HEK293T (cell line): ENCODE data around the gene HOXB4.

Experiments used
- CTCF ChIA-PET: fragments of 350-600 bp; formaldehyde crosslinking; extraction: SDS; loops from one replicate; lab custom pipeline; 2021; ENCODE audit warnings: antibody characterized with exemption, inconsistent platforms; lab: Yijun Ruan, JAX
- POLR2A ChIA-PET: fragments of 350-600 bp; formaldehyde crosslinking; extraction: SDS; loops from one replicate; lab custom pipeline; 2020; ENCODE audit warnings: antibody characterized with exemption, inconsistent platforms; lab: Yijun Ruan, JAX
- DNase-seq: peaks from one replicate; pipeline ENCODE4 v3.0.0; 2012; ENCODE audit warnings: mixed read lengths; ENCODE audit errors: extremely low spot score
- ARNT ChIP-seq: fragments of 450-650 bp; IDR thresholded peaks from 2 replicates; pipeline ENCODE4 v1.6.1; 2017; ENCODE audit warnings: mild to moderate bottlenecking
- BHLHE40 ChIP-seq: fragments of 450-650 bp; IDR thresholded peaks from 2 replicates; pipeline ENCODE4 v1.6.1; 2016; ENCODE audit warnings: mild to moderate bottlenecking, moderate library complexity, borderline replicate concordance
- CTBP1 ChIP-seq: fragments of 450-650 bp; IDR thresholded peaks from 2 replicates; pipeline ENCODE4 v1.6.1; 2016; ENCODE audit warnings: borderline replicate concordance
- ELF4 ChIP-seq: fragments of 450-650 bp; IDR thresholded peaks from 2 replicates; pipeline ENCODE4 v1.6.1; 2017; ENCODE audit warnings: antibody characterized with exemption
- FOXA1 ChIP-seq: fragments of 450-650 bp; IDR thresholded peaks from 2 replicates; pipeline ENCODE4 v1.6.1; 2016; ENCODE audit warnings: mild to moderate bottlenecking
- FOXK2 ChIP-seq: fragments of 450-650 bp; IDR thresholded peaks from 2 replicates; pipeline ENCODE4 v1.6.1; 2016; ENCODE audit warnings: mild to moderate bottlenecking
- FOXM1 ChIP-seq: fragments of 450-650 bp; IDR thresholded peaks from 2 replicates; pipeline ENCODE4 v1.6.1; 2017; ENCODE audit warnings: mild to moderate bottlenecking, borderline replicate concordance
- HDGF ChIP-seq: fragments of 450-650 bp; IDR thresholded peaks from 2 replicates; pipeline ENCODE4 v1.6.1; 2017; ENCODE audit warnings: antibody characterized with exemption, borderline replicate concordance
- L3MBTL2 ChIP-seq: fragments of 450-650 bp; conservative IDR thresholded peaks from 2 replicates; pipeline ENCODE4 v1.6.1; 2016; ENCODE audit warnings: mild to moderate bottlenecking
- LEF1 ChIP-seq: fragments of 450-650 bp; IDR thresholded peaks from 2 replicates; pipeline ENCODE4 v1.6.1; 2017; ENCODE audit warnings: mild to moderate bottlenecking, borderline replicate concordance
- NFRKB ChIP-seq: fragments of 450-650 bp; IDR thresholded peaks from 2 replicates; pipeline ENCODE4 v1.6.1; 2016; ENCODE audit warnings: mild to moderate bottlenecking, moderate library complexity
- PKNOX1 ChIP-seq: fragments of 450-650 bp; IDR thresholded peaks from 2 replicates; pipeline ENCODE4 v1.6.1; 2016
- SP1 ChIP-seq: fragments of 450-650 bp; IDR thresholded peaks from 2 replicates; pipeline ENCODE4 v1.6.1; 2017
- SUZ12 ChIP-seq: fragments of 450-650 bp; IDR thresholded peaks from 2 replicates; pipeline ENCODE4 v1.6.1; 2016; ENCODE audit warnings: mild to moderate bottlenecking
- TARDBP ChIP-seq: fragments of 450-650 bp; IDR thresholded peaks from 2 replicates; pipeline ENCODE4 v1.6.1; 2016
- ZNF384 ChIP-seq: fragments of 450-650 bp; IDR thresholded peaks from 2 replicates; pipeline ENCODE4 v1.6.1; 2016

The HOXB4 gene

GRCh38 chr17:48624544-48625494 is 46.7 kb upstream of the HOXB4 start:
- TF ChIP-seq TARDBP (no peak), ELF4 (no peak)
- no peak for DNase-seq
- CTCF ChIA-PET = interaction anchor here (0.5 to 3.1 kb wide), 2 partner anchors 12 to 317 kb away, joined by 4 to 23 read pairs; no protein-coding TSS in a partner anchor
- POLR2A ChIA-PET = interaction anchor here (0.8 to 4.0 kb wide), 12 partner anchors 7 to 362 kb away, joined by 3 to 23 read pairs (median 7); no protein-coding TSS in a partner anchor

GRCh38 chr17:48624118-48624517 is 46.0 kb upstream of the HOXB4 start:
- ChIA-PET POLR2A (interaction anchor here (1.2 to 1.9 kb wide), 3 partner anchors 8 to 15 kb away, joined by 7 to 9 read pairs (median 7); partner anchors contain the start of gene HOXB8), CTCF (interaction anchor here (0.5 to 2.1 kb wide), 2 partner anchors 12 to 316 kb away, joined by 4 to 6 read pairs; no protein-coding TSS in a partner anchor)
- DNase-seq = no peak

GRCh38 chr17:48623583-48623982 is 45.4 kb upstream of the HOXB4 start:
- no peak for TF ChIP-seq LEF1
- no peak for TF ChIP-seq BHLHE40
- no peak for TF ChIP-seq SP1
- TF ChIP-seq FOXK2 = no peak
- 0 out of 2 replicates have a peak, but pooled peaks have one; percentile 9 for TF ChIP-seq FOXM1
- no peak for TF ChIP-seq TARDBP
- peak; percentile 81 for TF ChIP-seq ARNT
- no peak; the same call in 1 of the 2 replicates for TF ChIP-seq CTBP1
- TF ChIP-seq L3MBTL2 = peak; percentile 43; the same call in 1 of the 2 replicates
- TF ChIP-seq SUZ12 = no peak
- no peak for TF ChIP-seq ZNF384
- no peak for TF ChIP-seq HDGF
- TF ChIP-seq PKNOX1 = peak; percentile 67
- no peak for TF ChIP-seq ELF4
- no peak for DNase-seq
- CTCF ChIA-PET = interaction anchor here (2.1 kb wide), 1 partner anchor 13 kb away, joined by 6 read pairs; no protein-coding TSS in a partner anchor
- POLR2A ChIA-PET = interaction anchor here (0.8 to 1.9 kb wide), 7 partner anchors 8 to 120 kb away, joined by 3 to 9 read pairs (median 6); partner anchors contain the start of gene HOXB8

More at GRCh38 chr17:48624118-48624517, 46.0 kb upstream of the HOXB4 start:
- TF ChIP-seq FOXK2 (no peak), NFRKB (no peak), TARDBP (no peak), FOXM1 (no peak), BHLHE40 (no peak), ELF4 (no peak), CTBP1 (no peak), FOXA1 (no peak), L3MBTL2 (no peak), ZNF384 (no peak), LEF1 (no peak), SP1 (no peak), PKNOX1 (no peak), SUZ12 (no peak), HDGF (no peak), ARNT (no peak)

- DNase-seq = no peak
- ChIA-PET CTCF (interaction anchor here (1.6 to 2.1 kb wide), 2 partner anchors 14 to 464 kb away, joined by 3 to 6 read pairs; no protein-coding TSS in a partner anchor), POLR2A (interaction anchor here (0.8 to 2.7 kb wide), 11 partner anchors 8 to 407 kb away, joined by 3 to 9 read pairs (median 4); partner anchors contain the start of genes HOXB13 and HOXB8)
- TF ChIP-seq SUZ12 = no peak
- TF ChIP-seq LEF1 = no peak
- TF ChIP-seq HDGF = no peak
- no peak for TF ChIP-seq ARNT
- no peak for TF ChIP-seq ZNF384
- TF ChIP-seq BHLHE40 = no peak
- TF ChIP-seq FOXM1 = no peak
- no peak for TF ChIP-seq SP1
- no peak for TF ChIP-seq CTBP1
- TF ChIP-seq NFRKB = no peak
- no peak for TF ChIP-seq FOXA1
- TF ChIP-seq TARDBP = no peak
- no peak for TF ChIP-seq PKNOX1
Measured at GRCh38 chr17:48622857-48623256, 44.7 kb upstream of the HOXB4 start.

GRCh38 chr17:48621410-48622392 is 43.6 kb upstream of the HOXB4 start:
- TF ChIP-seq L3MBTL2 (peak; percentile 20), ELF4 (no peak)

More at GRCh38 chr17:48621410-48622392, 43.6 kb upstream of the HOXB4 start:
- CTCF ChIA-PET = interaction anchor here (0.6 to 2.1 kb wide), 7 partner anchors 15 to 462 kb away, joined by 3 to 8 read pairs (median 4); no protein-coding TSS in a partner anchor
- DNase-seq = no peak
- POLR2A ChIA-PET = interaction anchor here (0.8 to 2.7 kb wide), 8 partner anchors 7 to 459 kb away, joined by 3 to 9 read pairs (median 4); partner anchors contain the start of genes HOXB13 and HOXB8
